GM18498 (cell line): ENCODE results near the gene ATP8A2.
"Not testable (repeated sequence)": the region's sequence is repeated elsewhere in the genome, so short reads cannot be mapped to it uniquely, and the experiment has no call there.

ENCODE experiments used
- ATAC-seq: cut with Tn5 transposase; IDR thresholded peaks from one replicate; pipeline ENCODE4 v1.9.1; 2021; ENCODE audit warnings: mild to moderate bottlenecking, moderate library complexity; ENCODE audit not compliant: unreplicated experiment

ATP8A2 gene

GRCh38 chr13:25761041-25761440 is 389.3 kb downstream of the ATP8A2 start:
- no peak for ATAC-seq

DNA sequence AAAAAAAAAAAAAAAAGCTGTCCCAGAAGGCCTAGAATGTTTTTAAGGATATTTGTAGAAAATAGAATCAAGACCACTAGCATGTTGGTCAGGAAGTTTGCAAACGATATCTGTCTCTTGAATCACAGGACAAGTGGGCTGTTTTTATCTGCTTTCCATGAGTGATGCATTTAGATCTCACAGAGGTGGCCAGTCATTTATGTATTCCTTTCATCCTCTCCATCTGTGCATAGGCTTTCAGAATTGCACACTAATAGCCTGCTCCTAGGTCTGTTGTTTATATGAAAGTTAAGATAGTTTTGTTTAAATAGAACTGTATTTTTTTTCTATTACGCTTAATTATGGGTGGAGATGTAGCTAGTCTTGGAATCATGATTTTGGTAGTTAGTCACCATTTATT is 390.5 kb downstream of the ATP8A2 start:
- ATAC-seq: no peak

- no peak for ATAC-seq
Observed at GRCh38 chr13:25762795-25763377, 391.1 kb downstream of the ATP8A2 start.

DNA sequence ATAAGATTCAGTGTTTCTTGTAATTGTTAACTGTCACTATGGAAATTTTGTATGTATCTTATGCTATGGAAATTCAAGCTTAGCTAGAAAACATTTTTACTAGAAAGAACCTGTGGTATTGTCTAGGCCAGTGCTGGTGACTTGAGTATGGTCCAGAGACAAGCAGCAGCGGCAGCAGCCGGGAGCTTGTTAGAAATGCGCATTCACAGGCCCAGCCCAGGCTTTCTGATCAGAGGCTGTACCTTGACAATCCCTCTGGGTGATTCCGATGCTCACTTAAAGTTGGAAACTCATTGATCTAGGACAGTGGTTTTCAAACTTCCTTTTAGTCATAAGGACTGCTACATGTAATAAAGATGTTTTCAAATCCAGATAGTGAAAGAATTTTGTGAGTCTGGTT is 392.6 kb downstream of the ATP8A2 start:
- no peak for ATAC-seq

- no peak for ATAC-seq
Observed at GRCh38 chr13:25765266-25765665, 393.5 kb downstream of the ATP8A2 start.

DNA sequence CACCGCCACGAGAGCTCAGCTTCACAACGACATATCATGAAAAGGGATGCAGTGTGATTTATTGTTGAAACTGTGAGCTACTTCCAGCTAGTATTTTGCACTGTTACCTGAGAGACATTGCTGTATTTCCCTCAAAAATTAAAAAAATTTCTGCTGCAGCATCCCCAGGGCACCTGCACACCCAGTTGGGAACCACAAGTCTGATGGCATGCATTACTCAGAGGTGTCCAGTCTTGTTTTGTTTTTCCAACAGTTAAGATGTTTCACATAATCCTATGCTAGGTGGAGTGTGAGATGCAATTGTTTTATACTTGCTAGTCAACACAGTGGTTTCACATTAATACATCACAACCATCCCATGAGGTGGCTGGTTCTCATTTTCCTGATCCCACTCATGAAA is 394.8 kb downstream of the ATP8A2 start:
- no peak for ATAC-seq

- no peak for ATAC-seq
Observed at GRCh38 chr13:25766991-25767390, 395.2 kb downstream of the ATP8A2 start.

DNA sequence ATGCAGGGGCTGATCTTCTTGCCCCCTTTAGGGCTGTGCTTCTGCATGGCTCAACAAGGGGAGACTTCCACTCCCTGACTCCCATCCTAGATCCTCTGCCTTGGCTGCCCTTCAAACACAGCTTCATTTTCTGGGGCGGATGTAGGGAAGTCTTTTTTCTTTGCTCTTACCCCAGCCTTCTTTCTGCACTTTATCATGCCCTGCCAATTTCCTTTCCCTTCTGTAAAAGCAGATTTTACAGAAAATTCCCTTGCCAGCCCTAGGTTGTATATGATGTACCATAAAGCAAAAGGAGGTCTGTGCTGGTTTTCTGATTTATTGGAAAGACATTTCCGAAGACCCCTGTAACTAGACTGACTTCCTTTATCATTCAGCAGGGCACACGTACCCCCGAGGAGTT is 396.6 kb downstream of the ATP8A2 start:
- ATAC-seq: no peak

DNA sequence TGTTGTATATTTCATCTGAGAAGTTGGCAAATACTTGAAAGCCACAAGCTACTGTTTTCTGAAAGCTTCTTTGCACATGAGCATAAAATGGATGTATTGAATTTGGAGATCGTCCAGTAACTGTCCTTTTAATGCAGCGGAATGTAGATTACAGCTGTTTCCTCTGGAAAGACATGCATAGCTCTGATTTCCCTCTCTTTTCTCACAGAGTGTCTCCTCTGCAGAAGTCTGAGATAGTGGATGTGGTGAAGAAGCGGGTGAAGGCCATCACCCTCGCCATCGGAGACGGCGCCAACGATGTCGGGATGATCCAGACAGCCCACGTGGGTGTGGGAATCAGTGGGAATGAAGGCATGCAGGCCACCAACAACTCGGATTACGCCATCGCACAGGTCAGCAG is 397.1 kb downstream of the ATP8A2 start:
- no peak for ATAC-seq

DNA sequence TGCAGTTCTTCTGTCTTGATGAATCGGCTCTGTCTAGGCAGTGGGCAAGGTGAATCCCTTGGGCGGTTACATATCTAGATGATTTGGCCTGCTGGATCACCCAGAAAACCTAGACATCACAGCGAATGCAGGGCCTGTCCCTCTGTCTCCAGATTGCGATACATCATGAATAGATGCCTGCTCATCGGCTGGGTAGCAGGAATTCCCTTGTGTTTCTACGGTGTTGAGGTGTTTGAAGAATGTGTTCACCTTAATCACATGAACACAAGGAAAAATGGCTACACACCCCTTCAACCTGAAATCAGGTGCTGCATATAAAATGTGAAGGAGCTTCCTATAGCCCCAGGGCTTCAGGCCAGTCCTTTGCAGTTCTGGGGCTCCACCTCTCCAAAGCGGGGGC is 398.8 kb downstream of the ATP8A2 start:
- no peak for ATAC-seq

DNA sequence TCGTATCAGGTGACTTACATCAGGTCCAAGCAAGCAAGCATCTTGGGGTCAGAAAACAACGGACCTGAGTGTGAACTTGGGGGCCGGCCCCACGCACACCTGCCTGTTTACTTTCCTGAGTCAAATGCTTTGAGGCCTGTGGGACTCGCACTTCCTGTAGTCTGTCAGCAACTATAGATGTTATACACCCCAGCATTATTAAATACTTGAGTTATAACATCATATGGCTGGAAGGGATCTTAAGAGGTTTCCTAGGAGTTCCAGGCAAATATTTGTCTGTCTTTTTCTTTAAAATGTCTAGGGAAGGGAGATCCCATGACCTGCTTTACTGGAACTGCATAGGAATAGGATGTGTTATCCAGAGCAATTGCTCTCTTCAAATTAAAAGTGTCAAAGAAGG is 399.4 kb downstream of the ATP8A2 start:
- ATAC-seq: no peak

DNA sequence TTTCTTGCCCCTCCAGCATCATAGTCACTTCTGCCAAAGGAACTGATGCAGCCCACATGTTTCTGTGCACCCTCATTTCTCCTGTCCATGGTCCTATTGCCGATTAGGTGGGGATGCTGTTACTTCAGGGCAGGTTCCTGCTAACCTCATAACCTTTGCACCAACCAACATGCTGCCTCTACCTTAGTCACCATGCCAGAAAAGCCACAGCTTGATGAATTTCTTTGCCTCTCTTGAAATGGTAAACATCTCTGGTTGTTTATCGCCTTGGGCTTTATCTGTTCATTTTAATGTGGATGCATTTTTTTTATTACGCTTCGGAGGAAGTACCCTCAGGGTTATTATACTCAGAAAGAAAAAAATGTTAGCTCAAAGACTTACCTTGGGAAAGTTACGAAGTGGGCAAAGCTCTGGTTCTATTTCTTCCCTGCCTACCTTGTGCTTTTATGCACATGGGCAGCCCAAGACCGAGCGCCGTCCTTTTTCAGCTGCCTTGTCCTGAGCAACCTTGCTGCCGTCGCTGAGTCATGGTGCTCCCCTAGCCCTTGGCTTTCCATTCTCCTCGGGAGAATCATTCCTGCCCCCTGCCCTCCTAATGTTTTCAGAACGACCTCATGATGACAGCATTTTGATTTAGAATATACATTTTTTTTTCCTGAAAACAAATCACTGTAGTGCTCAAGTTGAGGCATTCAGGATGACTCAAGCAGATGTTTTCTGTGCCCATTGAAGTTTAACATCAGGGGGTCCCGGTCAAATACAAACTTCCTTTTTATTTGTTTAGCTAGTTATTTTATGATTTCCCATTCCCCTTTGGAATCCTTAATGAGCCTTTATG is 400.1 kb downstream of the ATP8A2 start:
- no peak for ATAC-seq

DNA sequence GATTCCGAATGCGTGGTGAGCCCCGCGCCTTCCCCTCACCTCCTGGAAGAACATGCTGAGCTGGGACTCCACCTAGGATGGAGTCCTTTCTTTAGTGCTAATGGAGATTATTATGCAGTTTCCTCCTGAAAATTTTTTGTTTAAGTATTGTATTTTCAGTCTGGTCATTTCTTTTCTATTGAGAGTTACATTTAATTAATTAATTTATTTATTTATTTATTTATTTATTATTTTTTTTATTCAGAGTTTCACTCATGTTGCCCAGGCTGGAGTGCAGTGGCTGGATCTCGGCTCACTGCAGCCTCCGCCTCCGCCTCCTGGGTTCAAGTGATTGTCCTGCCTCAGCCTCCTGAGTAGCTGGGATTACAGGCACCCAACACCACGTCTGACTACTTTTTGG is 400.8 kb downstream of the ATP8A2 start:
- not testable (repeated sequence) for ATAC-seq

DNA sequence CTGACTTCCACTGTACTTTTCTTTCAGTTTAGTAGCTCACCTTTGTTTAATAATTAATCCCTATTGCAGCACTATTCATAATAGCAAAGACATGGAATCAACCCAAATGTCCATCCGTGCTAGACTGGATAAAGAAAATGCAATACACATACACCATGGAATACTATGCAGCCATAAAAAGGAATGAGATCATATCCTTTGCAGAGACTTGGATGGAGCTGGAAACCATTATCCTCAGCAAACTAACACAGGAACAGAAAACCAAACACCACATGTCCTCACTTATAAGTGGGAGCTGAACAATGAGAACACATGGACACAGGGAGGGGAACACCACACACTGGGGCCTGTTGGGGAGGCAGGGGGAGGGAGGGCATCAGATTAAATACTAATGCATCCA is 402.3 kb downstream of the ATP8A2 start:
- ATAC-seq: not testable (repeated sequence)

DNA sequence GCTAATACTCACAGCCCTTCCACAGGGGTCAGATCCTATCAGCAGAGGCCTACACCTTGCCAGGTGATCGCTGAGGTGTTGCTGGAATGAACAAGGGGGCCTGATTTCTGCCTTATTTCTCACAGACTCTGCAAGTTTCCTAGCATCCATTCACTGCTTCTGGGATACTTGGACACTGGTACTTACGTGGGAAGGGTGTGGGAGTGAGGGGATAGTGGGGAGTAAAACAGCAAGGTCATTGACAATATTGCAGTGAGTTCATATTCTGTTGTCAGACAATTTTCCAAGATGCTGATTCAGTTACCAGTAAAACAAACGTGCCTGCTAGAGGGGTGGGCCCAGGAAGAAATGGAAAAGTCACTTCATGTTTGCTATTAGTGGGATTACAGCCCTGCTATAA is 403.5 kb downstream of the ATP8A2 start:
- ATAC-seq: no peak

- ATAC-seq: no peak
Observed at GRCh38 chr13:25775986-25776385, 404.2 kb downstream of the ATP8A2 start.

- ATAC-seq: no peak
Observed at GRCh38 chr13:25776722-25777121, 404.9 kb downstream of the ATP8A2 start.

DNA sequence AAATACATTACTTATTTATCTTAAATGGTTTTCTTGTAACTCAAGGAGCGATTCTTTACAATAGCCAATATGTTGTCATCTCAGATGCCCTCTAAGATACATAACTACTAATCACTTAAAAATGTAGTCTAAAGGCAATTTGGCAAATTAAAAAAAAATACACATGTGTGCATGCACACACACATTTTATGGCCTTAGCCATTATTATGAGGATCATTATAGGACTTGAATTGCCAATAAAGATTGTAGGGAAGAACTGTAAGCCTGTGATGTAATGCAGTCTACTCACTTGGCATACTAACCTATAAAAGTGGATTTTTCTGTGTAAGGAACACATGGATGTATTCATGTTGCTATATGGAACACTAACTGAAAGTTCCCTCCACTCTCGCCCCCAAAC is 405.7 kb downstream of the ATP8A2 start:
- ATAC-seq: no peak

- no peak for ATAC-seq
Observed at GRCh38 chr13:25778365-25778764, 406.6 kb downstream of the ATP8A2 start.

DNA sequence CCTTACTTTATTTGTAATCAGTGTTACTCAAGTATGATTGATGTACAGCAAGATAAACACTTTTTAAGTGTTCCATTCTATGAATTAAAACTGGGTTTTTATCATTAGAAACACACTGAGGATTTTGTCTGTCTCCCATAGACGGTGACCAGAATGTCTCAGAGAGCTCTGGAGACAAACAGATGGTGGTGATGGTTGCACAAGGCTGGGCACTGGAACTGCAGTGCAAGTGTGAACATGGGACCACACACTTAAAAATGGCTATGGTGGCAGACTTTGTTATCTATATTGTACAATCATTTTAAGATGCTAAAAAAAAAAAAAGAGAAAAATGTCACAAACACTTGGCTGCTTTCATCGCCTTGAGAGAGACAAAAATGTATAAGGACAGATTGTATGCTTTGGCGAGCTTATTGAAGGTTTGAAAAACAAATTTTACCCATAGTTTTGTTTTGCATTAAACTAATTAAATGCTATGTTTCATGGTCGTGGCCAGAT is 407.1 kb downstream of the ATP8A2 start:
- ATAC-seq: no peak

DNA sequence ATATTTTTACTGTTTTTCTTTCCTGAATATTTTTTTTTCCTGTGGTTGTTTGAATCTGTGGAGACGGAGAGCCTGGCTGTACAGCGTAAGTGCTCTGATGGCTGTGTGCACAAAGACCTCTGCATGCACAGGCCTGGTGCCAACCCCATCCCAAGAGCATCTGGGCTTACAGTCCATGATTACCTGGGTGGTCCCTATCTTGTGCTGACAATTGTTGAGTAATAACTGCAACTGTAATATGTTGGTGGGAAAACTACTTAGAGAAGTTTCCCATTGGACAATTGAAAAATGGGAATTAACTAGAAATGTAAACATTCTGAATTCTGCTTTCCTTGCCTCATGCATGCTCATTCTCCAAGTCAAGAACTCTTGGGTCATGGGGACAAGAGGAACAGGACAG is 411.3 kb downstream of the ATP8A2 start:
- ATAC-seq: no peak

- ATAC-seq: no peak
Observed at GRCh38 chr13:25783601-25784024, 411.8 kb downstream of the ATP8A2 start.
